ENCODE measurements around the gene PAX6.

The PAX6 gene

GRCh38 chr11:31804312-31805036 lies 6.6 kb downstream of the PAX6 start:
- ATAC-seq = no peak; the same call in 1 of the 3 replicates

GRCh38 chr11:31803813-31804311 lies 7.3 kb downstream of the PAX6 start:
- ATAC-seq = no peak
- no peak for TF ChIP-seq OSR1 (CRISPR knock-in tag; IDR thresholded peaks at IDR 0.05)
- TF ChIP-seq ZNF8 (CRISPR knock-in tag; IDR thresholded peaks at IDR 0.05) = no peak
- no peak for TF ChIP-seq ZNF565 (CRISPR knock-in tag; conservative IDR thresholded peaks at IDR 0.05; ENCODE audit: low read depth)
- no peak for TF ChIP-seq ARNTL (CRISPR knock-in tag; IDR thresholded peaks at IDR 0.05; ENCODE audit: borderline replicate concordance, low read depth)
- no peak for TF ChIP-seq CSDC2 (CRISPR knock-in tag; IDR thresholded peaks at IDR 0.05)
- TF ChIP-seq ZFP30 (CRISPR knock-in tag; IDR thresholded peaks at IDR 0.05) = no peak
- TF ChIP-seq CREB5 (CRISPR knock-in tag; IDR thresholded peaks at IDR 0.05; ENCODE audit: low read depth) = no peak
- no peak for TF ChIP-seq PATZ1 (CRISPR knock-in tag; IDR thresholded peaks at IDR 0.05; ENCODE audit: borderline replicate concordance)
- TF ChIP-seq ISL1 (CRISPR knock-in tag; IDR thresholded peaks at IDR 0.05) = no peak

More at GRCh38 chr11:31804312-31805036, 6.6 kb downstream of the PAX6 start:
- TF ChIP-seq TOX (CRISPR knock-in tag; IDR thresholded peaks at IDR 0.05; ENCODE audit: borderline replicate concordance) = no peak
- TF ChIP-seq CSDC2 (CRISPR knock-in tag; IDR thresholded peaks at IDR 0.05) = no peak
- no peak for TF ChIP-seq ZNF70 (CRISPR knock-in tag; IDR thresholded peaks at IDR 0.05)
- no peak for TF ChIP-seq PATZ1 (CRISPR knock-in tag; IDR thresholded peaks at IDR 0.05; ENCODE audit: borderline replicate concordance)
- no peak for TF ChIP-seq PPARA (CRISPR knock-in tag; IDR thresholded peaks at IDR 0.05; ENCODE audit: borderline replicate concordance)

GRCh38 chr11:31802990-31803812 lies 7.9 kb downstream of the PAX6 start:
- ATAC-seq = no peak; the same call in 2 of the 3 replicates
- no peak for TF ChIP-seq OSR1 (CRISPR knock-in tag; IDR thresholded peaks at IDR 0.05)
- TF ChIP-seq PPARA (CRISPR knock-in tag; IDR thresholded peaks at IDR 0.05; ENCODE audit: borderline replicate concordance) = no peak
- no peak for TF ChIP-seq CSRNP3 (CRISPR knock-in tag; IDR thresholded peaks at IDR 0.05)
- TF ChIP-seq GLIS3 (CRISPR knock-in tag; IDR thresholded peaks at IDR 0.05) = no peak
- no peak for TF ChIP-seq ZFP3 (CRISPR knock-in tag; IDR thresholded peaks at IDR 0.05)
- no peak for TF ChIP-seq ESRRG (CRISPR knock-in tag; IDR thresholded peaks at IDR 0.05)

GRCh38 chr11:31802609-31802989 lies 8.5 kb downstream of the PAX6 start:
- ATAC-seq = no peak
- TF ChIP-seq CSDC2 (CRISPR knock-in tag; IDR thresholded peaks at IDR 0.05) (no peak), TCF4 (CRISPR knock-in tag; IDR thresholded peaks at IDR 0.05; ENCODE audit: borderline replicate concordance) (no peak), GLIS3 (CRISPR knock-in tag; IDR thresholded peaks at IDR 0.05) (no peak), TOX (CRISPR knock-in tag; IDR thresholded peaks at IDR 0.05; ENCODE audit: borderline replicate concordance) (no peak), POU6F1 (CRISPR knock-in tag; IDR thresholded peaks at IDR 0.05; ENCODE audit: borderline replicate concordance, low read depth) (no peak), RARB (CRISPR knock-in tag; IDR thresholded peaks at IDR 0.05) (no peak), BACH2 (CRISPR knock-in tag; IDR thresholded peaks at IDR 0.05; ENCODE audit: borderline replicate concordance) (no peak), ZFP3 (CRISPR knock-in tag; IDR thresholded peaks at IDR 0.05) (no peak), ISL1 (CRISPR knock-in tag; IDR thresholded peaks at IDR 0.05) (no peak)
